AG04449 (cell line): ENCODE measurements around the gene NT5C.
"Not testable (repeated sequence)": the region's sequence is repeated elsewhere in the genome, so short reads cannot be mapped to it uniquely, and the experiment has no call there.

Source experiments
- CTCF ChIA-PET: fragments of 350-600 bp; formaldehyde crosslinking; extraction: SDS; loops from one replicate; lab custom pipeline; 2021; ENCODE audit warnings: antibody characterized with exemption; lab: Yijun Ruan, JAX
- POLR2A ChIA-PET: fragments of 400-600, 350-600 bp; formaldehyde crosslinking; extraction: SDS; loops from one replicate; lab custom pipeline; 2020; ENCODE audit warnings: antibody characterized with exemption, inconsistent platforms; lab: Yijun Ruan, JAX
- DNase-seq: peaks from one replicate; pipeline ENCODE4 v3.0.0-alpha.2; 2010; ENCODE audit warnings: low read depth, low spot score
- H3K4me3 ChIP-seq: 2 replicates; pipeline ENCODE4 v1.5.1; 2011; ENCODE audit warnings: low read depth, mild to moderate bottlenecking, control low read depth, low read length
- TF ChIP-seq, protein P1 (sequence below): IDR thresholded peaks from one replicate; pipeline ENCODE4 v1.5.1; 2011; ENCODE audit warnings: mild to moderate bottlenecking, moderate library complexity, low read length, control low read depth, inconsistent platforms; ENCODE audit not compliant: insufficient read depth; ENCODE audit errors: missing control alignments

The NT5C gene

DNA sequence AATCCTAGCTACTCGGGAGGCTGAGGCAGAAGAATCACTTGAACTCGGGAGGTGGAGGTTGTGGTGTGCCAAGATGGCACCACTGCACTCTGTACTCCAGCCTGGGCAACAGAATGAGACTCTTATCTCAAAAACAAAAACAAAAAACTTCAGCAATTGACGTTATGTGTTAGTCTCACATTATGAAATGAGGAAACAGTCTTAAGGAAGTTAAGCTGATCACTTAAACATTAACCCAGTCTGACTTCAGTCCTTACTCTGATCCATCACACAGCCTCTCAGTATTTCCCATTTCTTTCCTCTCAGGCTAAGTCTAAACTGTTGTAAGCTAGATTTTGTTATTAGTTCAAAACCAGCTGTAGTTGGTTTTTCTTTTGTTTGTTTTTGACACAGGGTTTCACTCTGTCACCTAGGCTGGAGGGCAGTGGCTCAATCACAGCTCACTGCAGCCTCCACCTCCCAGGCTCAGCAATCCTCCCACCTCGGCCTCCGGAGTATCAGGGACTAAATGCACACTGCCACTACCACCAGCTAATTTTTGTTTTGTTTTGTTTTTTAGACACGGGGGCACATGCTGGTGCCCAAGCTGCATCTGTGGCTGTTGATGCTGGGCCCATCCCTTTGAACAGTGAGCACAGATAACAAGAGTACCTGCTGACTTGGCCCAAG lies 16.5 kb upstream of the NT5C start:
- CTCF ChIA-PET, result interaction anchor here (0.8 to 5.0 kb wide), 7 partner anchors 9 to 123 kb away, joined by 3 to 37 read pairs (median 5); partner anchors contain the start of genes MIF4GD and NT5C
- TF ChIP-seq, protein P1, sequence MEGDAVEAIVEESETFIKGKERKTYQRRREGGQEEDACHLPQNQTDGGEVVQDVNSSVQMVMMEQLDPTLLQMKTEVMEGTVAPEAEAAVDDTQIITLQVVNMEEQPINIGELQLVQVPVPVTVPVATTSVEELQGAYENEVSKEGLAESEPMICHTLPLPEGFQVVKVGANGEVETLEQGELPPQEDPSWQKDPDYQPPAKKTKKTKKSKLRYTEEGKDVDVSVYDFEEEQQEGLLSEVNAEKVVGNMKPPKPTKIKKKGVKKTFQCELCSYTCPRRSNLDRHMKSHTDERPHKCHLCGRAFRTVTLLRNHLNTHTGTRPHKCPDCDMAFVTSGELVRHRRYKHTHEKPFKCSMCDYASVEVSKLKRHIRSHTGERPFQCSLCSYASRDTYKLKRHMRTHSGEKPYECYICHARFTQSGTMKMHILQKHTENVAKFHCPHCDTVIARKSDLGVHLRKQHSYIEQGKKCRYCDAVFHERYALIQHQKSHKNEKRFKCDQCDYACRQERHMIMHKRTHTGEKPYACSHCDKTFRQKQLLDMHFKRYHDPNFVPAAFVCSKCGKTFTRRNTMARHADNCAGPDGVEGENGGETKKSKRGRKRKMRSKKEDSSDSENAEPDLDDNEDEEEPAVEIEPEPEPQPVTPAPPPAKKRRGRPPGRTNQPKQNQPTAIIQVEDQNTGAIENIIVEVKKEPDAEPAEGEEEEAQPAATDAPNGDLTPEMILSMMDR, result no peak
- POLR2A ChIA-PET, result no interaction called here
- H3K4me3 ChIP-seq, result no peak overlapping the region
- no peak for DNase-seq

DNA sequence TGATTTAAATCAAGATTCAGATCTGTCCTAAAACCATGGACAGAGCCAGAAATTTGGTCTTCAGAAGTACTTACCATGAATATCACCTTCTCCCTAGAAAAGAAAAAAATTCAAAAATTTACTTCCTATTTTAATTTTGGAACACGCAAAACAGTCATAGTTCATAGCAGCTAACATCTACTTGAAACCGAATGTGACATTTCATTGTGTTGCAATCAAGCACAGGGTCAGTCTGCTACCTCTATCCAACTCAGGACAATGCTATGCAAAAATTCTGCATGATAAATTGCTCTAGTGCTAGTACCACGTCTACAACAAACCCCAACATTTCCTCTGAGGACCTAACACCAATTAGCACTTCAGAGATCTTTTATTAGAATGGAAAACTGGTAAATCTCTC lies 15.1 kb upstream of the NT5C start:
- no peak for DNase-seq
- TF ChIP-seq, protein P1, result no peak
- no peak overlapping the region for H3K4me3 ChIP-seq
- CTCF ChIA-PET, result interaction anchor here (1.2 to 4.0 kb wide), 3 partner anchors 16 to 34 kb away, joined by 4 to 26 read pairs (median 11); partner anchors contain the start of gene NT5C
- POLR2A ChIA-PET, result no interaction called here

DNA sequence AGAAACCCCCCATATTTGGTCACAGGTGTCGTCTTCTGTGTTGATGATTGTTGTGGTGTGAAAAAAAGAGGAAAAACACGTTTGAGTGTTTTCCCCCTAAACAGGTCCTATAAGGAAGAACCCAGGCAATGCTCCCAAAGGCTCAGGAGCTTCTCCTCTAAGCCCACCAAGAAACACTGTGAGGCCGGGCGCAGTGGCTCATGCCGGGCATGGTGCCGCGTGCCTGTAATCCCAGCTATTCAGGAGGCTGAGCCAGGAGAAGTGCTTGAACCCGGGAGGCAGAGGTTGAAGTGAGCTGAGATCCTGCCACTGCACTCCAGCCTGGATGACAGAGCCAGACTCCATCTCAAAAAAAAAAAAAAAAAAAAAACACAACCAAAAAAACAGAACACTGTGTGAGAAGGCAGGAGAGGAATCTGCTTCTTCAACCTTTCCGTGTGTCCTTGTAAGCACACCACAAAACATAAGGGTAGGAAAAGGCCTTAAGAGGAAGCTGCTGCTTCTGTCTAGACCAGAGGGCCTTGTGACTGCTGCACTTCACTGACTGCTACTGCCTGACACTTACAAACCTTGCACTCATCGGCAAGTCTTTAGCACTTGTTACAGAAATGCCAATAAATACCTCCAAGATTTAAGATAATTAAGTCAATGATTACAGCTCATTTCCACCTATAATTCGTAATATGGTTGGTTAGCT lies 13.4 kb upstream of the NT5C start:
- ChIA-PET CTCF (interaction anchor here (0.8 to 4.0 kb wide), 11 partner anchors 8 to 268 kb away, joined by 3 to 26 read pairs (median 5); partner anchors contain the start of genes MIF4GD and NT5C), POLR2A (interaction anchor here (0.9 kb wide), 1 partner anchor 8 kb away, joined by 3 read pairs; no protein-coding TSS in a partner anchor)
- H3K4me3 ChIP-seq, result no peak overlapping the region
- DNase-seq, result no peak
- TF ChIP-seq, protein P1, result no peak

DNA sequence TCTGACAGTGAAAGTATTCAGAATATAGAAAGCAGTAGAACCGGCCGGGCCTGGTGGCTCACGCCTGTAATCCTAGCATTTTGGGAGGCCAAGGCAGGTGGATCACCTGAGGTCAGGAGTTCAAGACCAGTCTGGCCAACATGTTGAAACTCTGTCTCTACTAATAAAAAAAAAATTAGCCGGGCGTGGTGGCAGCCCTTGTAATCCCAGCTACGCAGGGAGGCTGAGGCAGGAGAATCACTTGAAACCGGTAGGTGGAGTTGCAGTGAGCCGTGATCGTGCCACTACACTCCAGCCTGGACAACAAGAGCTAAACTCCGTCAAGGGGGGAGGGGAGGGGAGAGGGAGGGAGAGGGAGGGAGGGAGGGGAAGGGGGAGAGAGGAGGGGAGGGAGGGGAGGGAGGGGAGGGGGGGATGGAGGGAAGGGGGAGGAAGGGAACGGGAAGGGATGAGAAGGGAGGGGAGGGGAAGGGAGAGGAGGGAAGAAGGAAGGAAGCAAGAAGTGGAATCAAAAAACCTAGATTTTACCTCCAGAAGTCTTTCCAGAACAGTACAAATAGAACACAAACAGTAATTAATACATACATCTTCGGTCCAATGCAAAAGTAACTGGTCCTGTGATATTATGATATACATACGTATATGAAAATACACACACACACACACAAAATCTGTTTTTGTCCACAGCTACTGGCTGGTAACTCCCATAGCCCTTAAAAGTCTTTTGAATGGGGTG lies 10.9 kb upstream of the NT5C start:
- TF ChIP-seq, protein P1, result no peak
- ChIA-PET CTCF (interaction anchor here (1.0 to 4.0 kb wide), 4 partner anchors 11 to 28 kb away, joined by 3 to 26 read pairs (median 8); partner anchors contain the start of gene NT5C), POLR2A (no interaction called here)
- no peak for DNase-seq
- no peak overlapping the region for H3K4me3 ChIP-seq

DNA sequence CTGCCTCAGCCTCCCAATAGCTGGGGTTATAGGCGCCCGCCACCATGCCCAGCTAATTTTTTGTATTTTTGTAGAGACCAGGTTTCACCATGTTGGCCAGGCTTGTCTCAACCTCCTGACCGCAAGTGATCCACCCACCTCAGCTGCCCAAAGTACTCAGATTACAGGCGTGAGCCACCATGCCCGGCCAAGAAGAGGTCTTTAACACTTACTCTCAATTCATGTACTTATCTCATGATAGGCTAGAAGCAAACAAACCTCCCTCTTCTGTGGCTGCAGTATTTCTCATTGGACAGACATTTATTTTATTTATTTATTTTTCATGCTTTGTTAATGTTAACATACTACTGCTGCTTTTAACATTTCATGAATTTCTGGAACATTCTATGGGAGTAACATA lies 7.0 kb upstream of the NT5C start:
- TF ChIP-seq, protein P1, result no peak
- CTCF ChIA-PET, result interaction anchor here (1.0 to 3.1 kb wide), 3 partner anchors 8 to 12 kb away, joined by 5 to 12 read pairs (median 8); partner anchors contain the start of gene NT5C
- DNase-seq, result no peak
- H3K4me3 ChIP-seq, result no peak overlapping the region
- POLR2A ChIA-PET, result no interaction called here

DNA sequence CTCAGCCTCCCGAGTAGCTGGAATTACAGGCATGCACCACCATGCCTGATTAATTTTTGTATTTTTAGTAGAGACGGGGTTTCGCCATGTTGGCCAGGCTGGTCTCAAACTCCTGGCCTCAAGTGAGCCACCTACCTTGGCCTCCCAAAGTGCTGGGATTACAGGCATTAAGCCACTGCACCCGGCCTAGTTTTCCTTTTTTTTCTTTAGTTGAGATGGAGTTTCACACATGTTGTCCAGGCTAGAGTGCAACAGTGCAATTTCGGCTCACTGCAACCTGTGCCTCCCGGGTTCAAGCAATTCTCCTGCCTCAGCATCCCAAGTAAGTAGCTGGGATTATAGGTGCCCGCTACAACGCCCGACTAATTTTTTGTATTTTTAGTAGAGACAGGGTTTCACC lies 6.2 kb upstream of the NT5C start:
- DNase-seq, H3K4me3 ChIP-seq: not testable (repeated sequence)
- POLR2A ChIA-PET, result interaction anchor here (1.2 kb wide), 1 partner anchor 16 kb away, joined by 3 read pairs; the partner anchor contains the start of gene JPT1
- CTCF ChIA-PET, result interaction anchor here (1.2 to 3.1 kb wide), 5 partner anchors 8 to 34 kb away, joined by 3 to 14 read pairs (median 8); no protein-coding TSS in a partner anchor
